CD14-positive monocyte (primary cell): ENCODE results near the gene HYAL1. TPM values are rescaled to one million over a fixed set of nuclear protein-coding genes. Genes with fewer than 3 reads are reported as not detected.
"Not testable (repeated sequence)": the region's sequence is repeated elsewhere in the genome, so short reads cannot be mapped to it uniquely, and the experiment has no call there.

Source experiments
- DNase-seq, 3 donors: peaks; one replicate each; pipeline ENCODE4 v3.0.0-alpha.2; 2011 to 2022
- H2AFZ ChIP-seq: 2 replicates; pipeline ENCODE4 v1.6.0; 2012; ENCODE audit warnings: mild to moderate bottlenecking, low read depth, low read length, inconsistent platforms; ENCODE audit not compliant: insufficient read depth, poor library complexity, severe bottlenecking
- H3K27ac ChIP-seq, 2 donors: 1 replicate in 1 of 2; 2 replicates in 1 of 2; pipeline ENCODE4 v1.5.1; 2012 to 2013; ENCODE audit warnings: low read length in 2 of 2, control low read depth in 1 of 2, inconsistent platforms in 1 of 2, low read depth in 1 of 2, mild to moderate bottlenecking in 1 of 2
- H3K27me3 ChIP-seq, 2 donors: one replicate each; pipeline versions ENCODE4 v1.6.0 to v1.6.1; 2011 to 2013; ENCODE audit warnings: low read length in 2 of 2; ENCODE audit not compliant: control insufficient read depth in 2 of 2, insufficient read depth in 2 of 2
- H3K36me3 ChIP-seq, 2 donors: replicated peaks in 1 of 2; 1 replicate in 1 of 2; 2 replicates in 1 of 2; pipeline versions ENCODE4 v1.5.1 to v1.6.1; 2012 to 2013; ENCODE audit warnings: low read length in 2 of 2, control low read depth in 1 of 2, inconsistent platforms in 1 of 2, mild to moderate bottlenecking in 1 of 2; ENCODE audit not compliant: insufficient read depth in 2 of 2, control insufficient read depth in 1 of 2
- H3K4me1 ChIP-seq, 2 donors: 1 replicate in 1 of 2; 2 replicates in 1 of 2; pipeline versions ENCODE4 v1.5.1 to v1.6.1; 2012 to 2013; ENCODE audit warnings: low read length in 2 of 2, control low read depth in 1 of 2, inconsistent platforms in 1 of 2, mild to moderate bottlenecking in 1 of 2, moderate library complexity in 1 of 2; ENCODE audit not compliant: insufficient read depth in 2 of 2, control insufficient read depth in 1 of 2
- H3K4me2 ChIP-seq: replicated peaks from 2 replicates; pipeline ENCODE3; 2012; ENCODE audit warnings: low read length, moderate library complexity, mild to moderate bottlenecking; ENCODE audit not compliant: poor library complexity, severe bottlenecking; ENCODE audit errors: extremely low read depth
- H3K4me3 ChIP-seq, 3 experiments: fragments of 200-600 bp in 1 of 3; sonication (generic) in 1 of 3; replicated peaks in 1 of 3; 1 replicate in 2 of 3; 2 replicates in 1 of 3; pipeline ENCODE4 v1.5.1; 2011 to 2013; ENCODE audit warnings: low read length in 3 of 3, mild to moderate bottlenecking in 3 of 3, control low read depth in 2 of 3, low read depth in 2 of 3, inconsistent platforms in 1 of 3, moderate library complexity in 1 of 3
- H3K79me2 ChIP-seq: 2 replicates; pipeline ENCODE4 v1.6.0; 2012; ENCODE audit warnings: mild to moderate bottlenecking, control low read depth, inconsistent platforms, low read length, moderate library complexity; ENCODE audit not compliant: insufficient read depth
- H3K9ac ChIP-seq: 2 replicates; pipeline ENCODE4 v1.6.0; 2017; ENCODE audit warnings: low read length, mild to moderate bottlenecking; ENCODE audit not compliant: insufficient read depth, poor library complexity, severe bottlenecking
- H3K9me3 ChIP-seq, 2 donors: replicated peaks in 1 of 2; 1 replicate in 1 of 2; 2 replicates in 1 of 2; pipeline versions ENCODE4 v1.5.1 to v1.6.1; 2012 to 2013; ENCODE audit warnings: low read length in 2 of 2, control low read depth in 1 of 2; ENCODE audit not compliant: control insufficient read depth in 1 of 2, insufficient read depth in 1 of 2
- H4K20me1 ChIP-seq: 2 replicates; pipeline ENCODE4 v1.6.0; 2012; ENCODE audit warnings: mild to moderate bottlenecking, low read length, control low read depth, moderate library complexity; ENCODE audit not compliant: insufficient read depth
- H3K27ac Mint-ChIP-seq, 7 donors: one replicate each; pipeline ENCODE4 v1.8.0; 2020; ENCODE audit warnings: mild to moderate bottlenecking in 7 of 7, mixed read lengths in 7 of 7, moderate library complexity in 6 of 7, inconsistent platforms in 2 of 7
- H3K27me3 Mint-ChIP-seq, 3 donors: one replicate each; pipeline ENCODE4 v1.8.0; 2021 to 2022; ENCODE audit warnings: low read depth in 3 of 3, mild to moderate bottlenecking in 3 of 3, mixed read lengths in 3 of 3, moderate library complexity in 3 of 3, inconsistent platforms in 1 of 3
- H3K36me3 Mint-ChIP-seq, 2 donors: one replicate each; pipeline ENCODE4 v1.8.0; 2020; ENCODE audit warnings: mixed read lengths in 2 of 2, inconsistent platforms in 1 of 2, mild to moderate bottlenecking in 1 of 2
- H3K4me1 Mint-ChIP-seq: one replicate; pipeline ENCODE4 v1.8.0; 2020; ENCODE audit warnings: mild to moderate bottlenecking, mixed read lengths
- H3K4me3 Mint-ChIP-seq, 2 donors: one replicate each; pipeline ENCODE4 v1.8.0; 2020; ENCODE audit warnings: mild to moderate bottlenecking in 2 of 2, mixed read lengths in 2 of 2, moderate library complexity in 1 of 2
- H3K9me3 Mint-ChIP-seq, 7 donors: one replicate each; pipeline ENCODE4 v1.8.0; 2020 to 2022; ENCODE audit warnings: mixed read lengths in 7 of 7, mild to moderate bottlenecking in 6 of 7, moderate library complexity in 6 of 7, inconsistent platforms in 2 of 7
- CTCF ChIP-seq: fragments of 200-600 bp; IDR thresholded peaks from one replicate; pipeline ENCODE4 v1.8.0; 2022; ENCODE audit warnings: antibody characterized with exemption, mild to moderate bottlenecking
- WGBS: methylation state at CpG from one replicate; pipeline ENCODE4 v1.1.5; 2013; ENCODE audit warnings: missing lambda C conversion rate; ENCODE audit not compliant: insufficient coverage; 5-methylcytosine and 5-hydroxymethylcytosine counted together
- intact Hi-C, 2 donors: fragments of 100-400 bp; cut with micrococcal nuclease; formaldehyde crosslinking; loops; one replicate each; pipeline versions ENCODE4 v1.15.0 to v1.15.1; 2023
- polyA plus RNA-seq, 3 donors: library from polyadenylated mRNA; depleted of rRNA in 1 of 3; unstranded in 2 of 3; stranded (reverse) in 1 of 3; fragments of 300-500 nt in 2 of 3; fragments of >200 nt in 1 of 3; fragmentation: Illumina TruSeq in 2 of 3; gene quantifications; 1 replicate in 2 of 3; 2 replicates in 1 of 3; pipeline ENCODE4 v1.2.3, GENCODE V29; 2012 to 2021

HYAL1 gene
- polyA plus RNA-seq, 3 donors, result 0.57 TPM; not detected in 2

GRCh38 chr3:50286322-50287227 is 16.8 kb downstream of the HYAL1 start:
- Histone ChIP-seq H3K36me3 (peaks cover 34 to 41% of the 10 kb centered on the region in 2 donors), H3K79me2 (peaks cover 14% of the 10 kb centered on the region), H3K4me2 (no peak overlapping the region), H3K4me1 (peaks cover 6 to 7% of the 10 kb centered on the region in 2 donors), H2AFZ (no peak overlapping the region), H3K9ac (no peak overlapping the region), H4K20me1 (no peaks in the 10 kb centered on the region), H3K9me3 (no peaks in the 10 kb centered on the region), H3K27me3 (no peaks in the 10 kb centered on the region), H3K27ac (no peak overlapping the region), H3K4me3 (no peak overlapping the region)
- H3K27me3 Mint-ChIP-seq, result peaks cover 4 to 6% (median 4%) of the 10 kb centered on the region in 3 donors
- H3K27ac Mint-ChIP-seq, result peak overlapping the region in 1 of 7 donors; percentile 59
- 94% methylated on average over 23 of the region's 28 CpGs for WGBS
- H3K4me1 Mint-ChIP-seq, result peaks cover 7% of the 10 kb centered on the region
- DNase-seq, result peak in 1 of 3 donors; percentile 1
- H3K36me3 Mint-ChIP-seq, result peaks cover 23 to 34% of the 10 kb centered on the region in 2 donors
- intact Hi-C loops, result no loop called here
- no peak for TF ChIP-seq CTCF
- no peak overlapping the region for H3K4me3 Mint-ChIP-seq
- H3K9me3 Mint-ChIP-seq, result peaks cover 0 to 2% (median 0%) of the 10 kb centered on the region in 7 donors

GRCh38 chr3:50284121-50284520 is 19.3 kb downstream of the HYAL1 start:
- H3K27ac Mint-ChIP-seq, H3K79me2 ChIP-seq, H3K4me1 Mint-ChIP-seq, H2AFZ ChIP-seq, H3K27me3 ChIP-seq, DNase-seq, H3K9me3 ChIP-seq, H3K27ac ChIP-seq, H4K20me1 ChIP-seq, H3K4me3 Mint-ChIP-seq, H3K9ac ChIP-seq, intact Hi-C loops, H3K4me1 ChIP-seq, H3K27me3 Mint-ChIP-seq, H3K9me3 Mint-ChIP-seq, H3K4me3 ChIP-seq, H3K4me2 ChIP-seq: not testable (repeated sequence)
- H3K36me3 Mint-ChIP-seq, result peaks cover 17 to 20% of the 10 kb centered on the region in 2 donors
- WGBS, result 100% methylated on average over 2 of the region's 6 CpGs
- H3K36me3 ChIP-seq, result peaks cover 23 to 27% of the 10 kb centered on the region in 2 donors
